Neutrophil (primary cell): Measurements from ENCODE around the gene TTC17.

Experiments
- H3K27ac ChIP-seq: fragments of 200-600 bp; sonication (generic); 2 replicates; pipeline ENCODE4 v1.5.1; 2016; ENCODE audit warnings: mild to moderate bottlenecking, moderate library complexity
- H3K27me3 ChIP-seq: fragments of 200-600 bp; sonication (generic); 2 replicates; pipeline ENCODE4 v1.6.0; 2016; ENCODE audit warnings: mild to moderate bottlenecking
- H3K36me3 ChIP-seq: fragments of 200-600 bp; sonication (generic); 2 replicates; pipeline ENCODE4 v1.5.1; 2017
- H3K4me1 ChIP-seq, 2 experiments: fragments of 200-600 bp in 1 of 2; sonication (generic) in 1 of 2; 1 replicate in 1 of 2; 2 replicates in 1 of 2; pipeline versions ENCODE4 v1.5.1 to v1.6.1; 2013 to 2016; ENCODE audit warnings: low read depth in 1 of 2, low read length in 1 of 2, mild to moderate bottlenecking in 1 of 2, moderate library complexity in 1 of 2; ENCODE audit not compliant: control insufficient read depth in 1 of 2, insufficient read depth in 1 of 2
- H3K4me3 ChIP-seq, 2 experiments: fragments of 200-600 bp in 1 of 2; sonication (generic) in 1 of 2; 1 replicate in 1 of 2; 2 replicates in 1 of 2; pipeline ENCODE4 v1.5.1; 2013 to 2016; ENCODE audit warnings: low read depth in 1 of 2, low read length in 1 of 2, mild to moderate bottlenecking in 1 of 2, moderate library complexity in 1 of 2
- H3K9me3 ChIP-seq: fragments of 200-600 bp; sonication (generic); 2 replicates; pipeline ENCODE4 v1.5.1; 2016
- CTCF ChIP-seq: fragments of 200-600 bp; sonication (generic); IDR thresholded peaks from 2 replicates; pipeline ENCODE4 v1.5.1; 2016; ENCODE audit warnings: antibody characterized with exemption

TTC17 gene

GRCh38 chr11:43489869-43490465, 131.2 kb downstream of the TTC17 start:
- Histone ChIP-seq H3K9me3 (no peaks in the 10 kb centered on the region), H3K27ac (no peak overlapping the region), H3K36me3 (peaks cover 48% of the 10 kb centered on the region), H3K4me3 (no peak overlapping the region), H3K4me1 (no peaks in the 10 kb centered on the region), H3K27me3 (no peaks in the 10 kb centered on the region)
- no peak for TF ChIP-seq CTCF

DNA sequence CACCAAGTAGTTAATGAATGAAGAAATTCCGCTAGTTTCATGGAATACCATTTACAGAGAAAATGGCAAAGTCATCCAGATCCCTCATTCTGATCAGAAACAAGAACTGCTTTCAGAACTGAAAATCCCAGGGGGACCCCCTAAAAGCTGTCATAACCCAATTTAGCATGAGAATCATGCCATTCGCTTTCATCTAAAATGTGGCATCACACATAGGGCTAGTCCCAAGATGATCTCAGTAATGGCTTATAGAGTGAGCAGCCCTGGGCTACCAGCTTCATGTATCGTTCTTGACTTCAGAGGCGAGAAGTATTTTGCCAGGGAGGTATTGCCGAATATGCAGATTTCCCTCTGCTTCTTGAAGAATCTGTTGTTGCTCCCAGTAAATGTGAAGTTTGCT, 134.0 kb downstream of the TTC17 start:
- H3K4me3 ChIP-seq, result no peak overlapping the region
- no peaks in the 10 kb centered on the region for H3K27me3 ChIP-seq
- H3K27ac ChIP-seq, result no peak overlapping the region
- peaks cover 52% of the 10 kb centered on the region for H3K36me3 ChIP-seq
- H3K9me3 ChIP-seq, result no peaks in the 10 kb centered on the region
- H3K4me1 ChIP-seq, result no peaks in the 10 kb centered on the region
- no peak for TF ChIP-seq CTCF

- H3K27ac ChIP-seq, result no peak overlapping the region
- no peaks in the 10 kb centered on the region for H3K9me3 ChIP-seq
- no peaks in the 10 kb centered on the region for H3K27me3 ChIP-seq
- H3K4me3 ChIP-seq, result no peak overlapping the region
- H3K36me3 ChIP-seq, result peaks cover 52% of the 10 kb centered on the region
- no peak for TF ChIP-seq CTCF
- no peaks in the 10 kb centered on the region for H3K4me1 ChIP-seq
Measured at GRCh38 chr11:43493431-43493830, 134.7 kb downstream of the TTC17 start.

DNA sequence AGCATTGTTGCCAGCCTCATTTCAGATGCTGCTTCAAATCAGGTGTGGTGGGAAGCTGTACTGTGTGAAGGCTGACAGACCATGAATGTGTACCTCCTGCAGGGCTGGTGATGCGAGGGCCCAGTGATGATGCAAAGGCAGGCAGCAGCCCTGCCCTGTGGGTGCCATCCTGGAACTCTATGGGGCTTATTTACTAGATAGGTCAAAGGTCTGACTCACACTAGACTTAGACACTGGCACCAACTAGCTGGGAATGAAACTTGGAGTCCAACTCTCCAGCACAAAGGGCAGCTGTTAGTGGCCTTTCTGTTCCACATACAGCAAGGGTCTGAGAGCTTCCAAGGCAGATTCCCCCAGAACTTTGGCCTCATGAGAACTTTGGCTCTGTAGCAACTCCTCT, 138.4 kb downstream of the TTC17 start:
- Histone ChIP-seq H3K4me1 (no peaks in the 10 kb centered on the region), H3K4me3 (no peak overlapping the region), H3K27ac (no peak overlapping the region), H3K36me3 (peaks cover 32% of the 10 kb centered on the region), H3K9me3 (no peaks in the 10 kb centered on the region), H3K27me3 (peaks cover 13% of the 10 kb centered on the region)
- no peak for TF ChIP-seq CTCF

DNA sequence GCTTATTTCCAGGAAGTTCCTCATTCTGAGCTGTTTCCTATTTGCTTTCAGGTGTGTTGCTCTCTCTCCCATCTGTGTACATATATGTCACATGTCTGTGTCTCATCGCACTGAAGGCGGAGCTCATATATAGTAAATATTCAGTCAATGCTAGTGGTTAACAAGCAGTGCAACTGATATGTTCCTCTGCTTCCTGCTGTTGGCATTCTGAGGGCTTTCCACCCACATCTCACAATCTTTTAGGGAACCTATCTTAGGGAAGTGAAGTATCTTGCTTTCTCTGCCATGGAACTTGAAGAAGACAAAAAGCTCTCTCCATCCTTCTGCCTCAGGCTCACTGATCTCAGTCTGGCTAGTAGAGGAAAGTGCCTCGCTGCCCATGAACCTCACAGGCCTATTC, 139.8 kb downstream of the TTC17 start:
- H3K4me3 ChIP-seq, result no peak overlapping the region
- peaks cover 18% of the 10 kb centered on the region for H3K36me3 ChIP-seq
- H3K4me1 ChIP-seq, result no peaks in the 10 kb centered on the region
- H3K27ac ChIP-seq, result no peak overlapping the region
- no peaks in the 10 kb centered on the region for H3K9me3 ChIP-seq
- TF ChIP-seq CTCF, result no peak
- H3K27me3 ChIP-seq, result peaks cover 13% of the 10 kb centered on the region

GRCh38 chr11:43503417-43503816, 144.7 kb downstream of the TTC17 start:
- Histone ChIP-seq H3K27me3 (peaks cover 13% of the 10 kb centered on the region), H3K27ac (no peak overlapping the region), H3K4me1 (no peaks in the 10 kb centered on the region), H3K36me3 (no peaks in the 10 kb centered on the region), H3K4me3 (no peak overlapping the region), H3K9me3 (no peaks in the 10 kb centered on the region)
- TF ChIP-seq CTCF, result no peak
